ENCODE results near the gene SART1.

DNA sequence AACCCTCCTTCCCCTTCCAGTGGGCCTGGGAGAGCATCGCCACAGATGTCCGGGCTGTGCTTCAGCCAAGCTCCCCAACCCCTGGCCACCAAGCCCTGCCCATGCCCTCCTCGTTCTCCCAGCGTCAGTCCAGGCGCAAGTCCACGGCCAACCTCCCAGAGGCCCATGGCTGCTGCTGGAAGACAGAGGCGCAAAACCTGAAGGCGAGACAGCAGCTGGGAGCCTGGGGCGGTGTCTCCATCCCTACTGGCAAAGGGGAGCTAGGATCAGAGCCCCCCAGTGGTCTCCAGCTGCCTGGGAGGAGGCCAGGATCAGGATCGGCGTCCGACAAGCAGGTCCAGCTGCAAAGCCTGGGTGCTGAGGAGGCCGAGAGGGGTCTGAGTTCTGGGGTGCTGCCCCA lies 14.4 kb upstream of the SART1 start:
- TF ChIP-seq ZFX (IDR thresholded peaks at IDR 0.05) = no peak
- TF ChIP-seq, protein P1, sequence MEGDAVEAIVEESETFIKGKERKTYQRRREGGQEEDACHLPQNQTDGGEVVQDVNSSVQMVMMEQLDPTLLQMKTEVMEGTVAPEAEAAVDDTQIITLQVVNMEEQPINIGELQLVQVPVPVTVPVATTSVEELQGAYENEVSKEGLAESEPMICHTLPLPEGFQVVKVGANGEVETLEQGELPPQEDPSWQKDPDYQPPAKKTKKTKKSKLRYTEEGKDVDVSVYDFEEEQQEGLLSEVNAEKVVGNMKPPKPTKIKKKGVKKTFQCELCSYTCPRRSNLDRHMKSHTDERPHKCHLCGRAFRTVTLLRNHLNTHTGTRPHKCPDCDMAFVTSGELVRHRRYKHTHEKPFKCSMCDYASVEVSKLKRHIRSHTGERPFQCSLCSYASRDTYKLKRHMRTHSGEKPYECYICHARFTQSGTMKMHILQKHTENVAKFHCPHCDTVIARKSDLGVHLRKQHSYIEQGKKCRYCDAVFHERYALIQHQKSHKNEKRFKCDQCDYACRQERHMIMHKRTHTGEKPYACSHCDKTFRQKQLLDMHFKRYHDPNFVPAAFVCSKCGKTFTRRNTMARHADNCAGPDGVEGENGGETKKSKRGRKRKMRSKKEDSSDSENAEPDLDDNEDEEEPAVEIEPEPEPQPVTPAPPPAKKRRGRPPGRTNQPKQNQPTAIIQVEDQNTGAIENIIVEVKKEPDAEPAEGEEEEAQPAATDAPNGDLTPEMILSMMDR (conservative IDR thresholded peaks at IDR 0.05) = no peak
